Smooth muscle cell (in vitro differentiated cells): ENCODE measurements around the gene AKT1. TPM values are rescaled to one million over a fixed set of nuclear protein-coding genes. Genes with fewer than 3 reads are reported as not detected.

ENCODE experiments used
- DNase-seq: peaks from one replicate; lab custom pipeline; 2025; ENCODE audit not compliant: unreplicated experiment; lab: John Stamatoyannopoulos, UW
- H2AFZ ChIP-seq: fragments of 200-600 bp; sonication (generic); 2 replicates; pipeline ENCODE4 v1.6.0; 2016; ENCODE audit warnings: antibody characterized with exemption, low read depth, mild to moderate bottlenecking
- H3F3A ChIP-seq: fragments of 200-600 bp; sonication (generic); 2 replicates; pipeline ENCODE4 v1.6.0; 2017; ENCODE audit warnings: antibody characterized with exemption, low read depth
- H3K27ac ChIP-seq: fragments of 200-600 bp; sonication (generic); 2 replicates; pipeline ENCODE4 v1.5.1; 2016; ENCODE audit warnings: low read depth, mild to moderate bottlenecking
- H3K27me3 ChIP-seq: fragments of 200-600 bp; sonication (generic); 2 replicates; pipeline ENCODE4 v1.6.1; 2016; ENCODE audit warnings: low read depth, mild to moderate bottlenecking
- H3K36me3 ChIP-seq: fragments of 200-600 bp; sonication (generic); 2 replicates; pipeline ENCODE4 v1.5.1; 2016; ENCODE audit warnings: low read depth
- H3K4me1 ChIP-seq: fragments of 200-600 bp; sonication (generic); 2 replicates; pipeline ENCODE4 v1.5.1; 2016; ENCODE audit warnings: low read depth
- H3K4me2 ChIP-seq: fragments of 200-600 bp; sonication (generic); 2 replicates; pipeline ENCODE4 v1.6.0; 2016; ENCODE audit warnings: mild to moderate bottlenecking
- H3K4me3 ChIP-seq: fragments of 200-600 bp; sonication (generic); 2 replicates; pipeline ENCODE4 v1.5.1; 2016; ENCODE audit warnings: mild to moderate bottlenecking
- H3K79me2 ChIP-seq: fragments of 200-600 bp; sonication (generic); 2 replicates; pipeline ENCODE4 v1.6.0; 2016; ENCODE audit warnings: low read depth, mild to moderate bottlenecking
- H3K9ac ChIP-seq: fragments of 200-600 bp; sonication (generic); 2 replicates; pipeline ENCODE4 v1.6.0; 2016; ENCODE audit warnings: low read depth
- H3K9me3 ChIP-seq: fragments of 200-600 bp; sonication (generic); replicated peaks from 2 replicates; pipeline ENCODE4 v1.5.1; 2016; ENCODE audit warnings: low read depth
- H4K20me1 ChIP-seq: fragments of 200-600 bp; sonication (generic); 2 replicates; pipeline ENCODE4 v1.6.0; 2016; ENCODE audit warnings: low read depth
- CTCF ChIP-seq: fragments of 200-600 bp; sonication (generic); IDR thresholded peaks from 2 replicates; pipeline ENCODE4 v1.5.1; 2017; ENCODE audit warnings: borderline replicate concordance, mild to moderate bottlenecking, antibody characterized with exemption; ENCODE audit not compliant: insufficient read depth, poor library complexity, severe bottlenecking
- WGBS: methylation state at CpG from one replicate; pipeline ENCODE4 v1.1.7; 2016; ENCODE audit warnings: low lambda C conversion rate; 5-methylcytosine and 5-hydroxymethylcytosine counted together
- polyA plus RNA-seq: library from polyadenylated mRNA; unstranded; fragments of >200 nt; fragmentation: Nextera tagmentation; extraction: Ambion mirVana; gene quantifications from 2 replicates; pipeline ENCODE4 v1.2.1, GENCODE V29; 2016
- total RNA-seq: library from RNA; depleted of rRNA; stranded (reverse); fragments of >200 nt; gene quantifications from 2 replicates; pipeline ENCODE4 v1.2.3, GENCODE V29; 2014

Gene AKT1
- total and polyA plus RNA-seq, 2 experiments from 2014 or later = 99.9 to 189 TPM

DNA sequence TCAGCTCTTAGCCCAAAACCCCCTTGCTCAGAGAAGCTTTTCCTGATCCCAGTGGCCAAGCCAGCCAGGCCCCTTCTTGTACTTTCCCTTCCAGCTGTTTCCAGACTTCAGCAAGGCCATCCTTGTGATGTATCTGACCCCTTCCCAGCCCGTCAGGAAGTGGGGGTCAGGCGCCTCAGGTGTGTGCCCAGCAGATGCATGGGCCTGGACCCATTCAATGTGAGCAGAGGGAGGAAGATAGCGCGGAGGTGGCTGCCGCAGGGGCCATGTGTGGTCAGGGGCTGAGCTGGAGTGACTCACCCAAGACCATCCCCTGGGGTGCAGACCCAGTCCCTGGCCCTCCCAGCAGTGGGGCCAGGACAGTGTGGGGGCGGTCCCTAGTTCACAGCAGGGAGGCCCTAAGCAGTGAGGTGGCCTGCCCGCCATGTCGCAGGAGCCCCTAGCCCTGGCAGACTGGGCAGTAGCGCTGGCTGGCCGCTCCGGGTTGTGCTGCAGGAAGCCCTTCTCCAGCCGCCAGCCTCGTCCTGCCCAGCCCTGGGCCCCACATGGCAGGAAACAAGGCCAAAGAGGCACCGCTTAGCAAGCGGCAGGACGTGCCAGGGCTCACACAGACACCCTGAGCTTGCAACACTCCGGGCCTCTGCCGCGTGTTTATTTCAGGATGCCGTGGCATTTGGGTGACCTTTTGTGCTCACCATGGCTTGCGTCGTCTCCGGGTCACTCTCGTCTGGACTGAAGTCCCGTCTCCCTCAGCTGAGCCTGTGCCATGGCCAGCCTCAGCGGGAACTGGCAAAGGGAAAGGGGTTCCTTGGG is 59.5 kb downstream of the AKT1 start:
- no peak overlapping the region for H2AFZ ChIP-seq
- H3K27me3 ChIP-seq = no peaks in the 10 kb centered on the region
- no peak overlapping the region for H3K9ac ChIP-seq
- no peak for TF ChIP-seq CTCF
- no peak for DNase-seq
- no peaks in the 10 kb centered on the region for H3F3A ChIP-seq
- no peaks in the 10 kb centered on the region for H3K4me1 ChIP-seq
- H3K79me2 ChIP-seq = no peaks in the 10 kb centered on the region
- no peaks in the 10 kb centered on the region for H3K36me3 ChIP-seq
- H3K9me3 ChIP-seq = no peaks in the 10 kb centered on the region
- H3K4me3 ChIP-seq = no peak overlapping the region
- 51% methylated on average over 24 of the region's 26 CpGs for WGBS
- no peaks in the 10 kb centered on the region for H4K20me1 ChIP-seq
- peak overlapping the region; percentile 14 for H3K4me2 ChIP-seq
- H3K27ac ChIP-seq = peak overlapping the region; percentile 44

GRCh38 chr14:104734991-104735779 is 60.4 kb downstream of the AKT1 start:
- Histone ChIP-seq H3K79me2 (no peaks in the 10 kb centered on the region), H3K9me3 (no peaks in the 10 kb centered on the region), H3F3A (no peaks in the 10 kb centered on the region), H3K4me3 (no peak overlapping the region), H3K9ac (no peak overlapping the region), H4K20me1 (no peaks in the 10 kb centered on the region), H3K4me1 (no peaks in the 10 kb centered on the region), H3K4me2 (peak overlapping the region; percentile 14), H3K27ac (no peak overlapping the region), H3K36me3 (no peaks in the 10 kb centered on the region), H3K27me3 (no peaks in the 10 kb centered on the region), H2AFZ (no peak overlapping the region)
- 88% methylated on average over 29 of the region's 31 CpGs for WGBS
- DNase-seq = no peak
- TF ChIP-seq CTCF = no peak

DNA sequence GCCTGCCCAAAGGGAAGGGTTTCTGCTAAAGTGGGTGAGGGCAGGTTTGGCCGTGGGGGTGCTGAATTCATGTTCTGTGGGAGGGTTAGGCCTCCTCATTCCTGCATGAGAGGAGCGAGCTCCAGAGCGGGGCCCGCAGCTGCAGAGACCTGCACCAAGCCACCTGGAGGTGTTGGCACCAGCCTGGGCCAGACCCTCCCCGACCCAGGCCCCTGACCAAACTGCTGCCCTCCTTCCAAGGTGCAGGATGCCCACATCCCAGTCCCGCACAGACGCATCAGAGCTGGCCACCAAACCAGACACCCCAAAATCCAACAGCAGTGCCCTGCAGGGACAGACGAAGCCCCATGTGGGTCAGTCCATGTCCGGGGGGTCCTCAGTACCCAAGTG is 61.0 kb downstream of the AKT1 start:
- no peak for TF ChIP-seq CTCF
- no peaks in the 10 kb centered on the region for H3K4me1 ChIP-seq
- no peaks in the 10 kb centered on the region for H3K9me3 ChIP-seq
- H3K4me3 ChIP-seq = no peak overlapping the region
- no peaks in the 10 kb centered on the region for H4K20me1 ChIP-seq
- H3K79me2 ChIP-seq = no peaks in the 10 kb centered on the region
- H3F3A ChIP-seq = no peaks in the 10 kb centered on the region
- H3K36me3 ChIP-seq = no peaks in the 10 kb centered on the region
- H3K27ac ChIP-seq = no peak overlapping the region
- no peaks in the 10 kb centered on the region for H3K27me3 ChIP-seq
- 96% methylated on average over 9 of the region's 9 CpGs for WGBS
- H3K4me2 ChIP-seq = no peak overlapping the region
- H2AFZ ChIP-seq = no peak overlapping the region
- DNase-seq = no peak
- no peak overlapping the region for H3K9ac ChIP-seq
